Erythroblast (primary cell): Measurements from ENCODE around the gene SPPL2B.

Experiments used
- GATA1 ChIP-seq: IDR thresholded peaks from 2 replicates; pipeline ENCODE4 v1.6.1; 2011; ENCODE audit warnings: low read depth, mild to moderate bottlenecking, control low read depth, low read length, moderate library complexity
- POLR2A ChIP-seq: IDR thresholded peaks from 2 replicates; pipeline ENCODE4 v1.6.1; 2011; ENCODE audit warnings: mild to moderate bottlenecking, low read length

DNA sequence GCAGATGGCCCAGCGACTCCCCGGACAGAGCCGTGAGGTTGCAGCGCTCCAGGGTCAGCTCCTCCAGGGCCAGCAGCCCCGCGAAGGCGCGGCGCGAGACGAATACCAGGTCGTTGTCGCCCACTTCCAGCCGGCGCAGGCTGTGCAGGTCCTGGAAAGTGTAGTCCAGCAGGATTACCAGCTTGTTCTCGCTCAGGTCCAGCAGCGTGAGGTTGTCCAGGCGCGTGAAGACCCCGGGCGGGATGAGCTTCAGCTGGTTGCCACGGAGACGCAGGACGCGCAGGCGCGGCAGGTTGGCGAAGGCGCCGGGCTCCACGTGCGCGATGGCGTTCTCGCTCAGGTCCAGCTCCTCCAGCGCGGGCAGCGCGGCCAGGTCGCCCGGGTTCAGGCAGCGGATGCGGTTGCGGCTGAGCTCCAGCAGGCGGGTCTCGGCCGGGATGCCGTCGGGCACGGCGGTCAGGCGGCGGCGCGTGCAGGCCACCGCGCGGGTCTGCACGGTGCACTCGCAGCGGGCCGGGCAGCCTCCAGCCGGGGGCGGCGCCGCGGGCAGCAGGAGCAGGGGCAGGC is 37.2 kb upstream of the SPPL2B start:
- TF ChIP-seq POLR2A = no peak
- no peak for TF ChIP-seq GATA1
